GM21367 (cell line): ENCODE data around the gene GCC2.
"Not testable (repeated sequence)": the region's sequence is repeated elsewhere in the genome, so short reads cannot be mapped to it uniquely, and the experiment has no call there.

Source experiments
- ATAC-seq: cut with Tn5 transposase; IDR thresholded peaks from one replicate; pipeline ENCODE4 v1.9.1; 2021; ENCODE audit not compliant: unreplicated experiment

GCC2 gene

GRCh38 chr2:108512431-108512830 lies 63.4 kb downstream of the GCC2 start:
- ATAC-seq = not testable (repeated sequence)

DNA sequence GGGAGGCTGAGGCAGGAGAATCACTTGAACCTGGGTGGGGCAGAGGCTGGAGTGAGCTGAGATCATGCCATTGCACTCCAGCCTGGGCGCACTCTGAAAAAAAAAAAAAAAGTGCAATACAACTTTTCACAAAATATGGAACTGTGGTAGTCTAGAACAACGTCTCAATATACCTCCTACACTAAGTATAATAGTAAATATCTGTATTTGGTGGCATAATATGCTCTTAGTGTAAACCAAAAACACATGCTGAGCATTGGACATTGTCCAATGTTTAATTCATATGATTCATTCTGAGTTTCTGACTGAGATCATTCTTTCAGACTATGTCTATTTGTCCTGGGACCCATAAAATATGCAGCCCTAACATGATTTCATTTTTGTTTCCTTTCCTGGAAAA lies 65.5 kb downstream of the GCC2 start:
- not testable (repeated sequence) for ATAC-seq

- not testable (repeated sequence) for ATAC-seq
These were observed 75.7 kb downstream of the GCC2 start for GRCh38 chr2:108524688-108525087.

DNA sequence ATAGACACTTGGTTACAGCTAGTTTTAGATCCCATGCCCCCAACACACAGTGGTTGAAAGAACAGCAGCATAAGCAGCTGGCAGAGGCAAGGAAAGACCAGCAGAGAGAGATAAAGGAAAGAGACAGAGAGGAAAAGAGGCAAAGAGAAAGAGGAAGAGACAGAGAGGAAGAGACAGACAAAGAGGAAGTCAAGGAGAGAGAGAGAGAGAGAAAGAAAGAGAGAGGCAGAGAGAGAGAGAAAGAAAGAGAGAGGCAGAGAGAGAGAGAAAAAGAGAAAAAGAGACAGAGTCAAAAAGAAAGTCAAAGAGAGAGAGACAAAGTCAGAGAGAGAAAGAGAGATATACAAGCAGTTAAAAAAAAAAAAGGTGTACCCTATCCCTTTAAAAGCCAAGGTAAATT lies 76.3 kb downstream of the GCC2 start:
- ATAC-seq = not testable (repeated sequence)

- ATAC-seq = no peak
These were observed 82.7 kb downstream of the GCC2 start for GRCh38 chr2:108531674-108532055.

DNA sequence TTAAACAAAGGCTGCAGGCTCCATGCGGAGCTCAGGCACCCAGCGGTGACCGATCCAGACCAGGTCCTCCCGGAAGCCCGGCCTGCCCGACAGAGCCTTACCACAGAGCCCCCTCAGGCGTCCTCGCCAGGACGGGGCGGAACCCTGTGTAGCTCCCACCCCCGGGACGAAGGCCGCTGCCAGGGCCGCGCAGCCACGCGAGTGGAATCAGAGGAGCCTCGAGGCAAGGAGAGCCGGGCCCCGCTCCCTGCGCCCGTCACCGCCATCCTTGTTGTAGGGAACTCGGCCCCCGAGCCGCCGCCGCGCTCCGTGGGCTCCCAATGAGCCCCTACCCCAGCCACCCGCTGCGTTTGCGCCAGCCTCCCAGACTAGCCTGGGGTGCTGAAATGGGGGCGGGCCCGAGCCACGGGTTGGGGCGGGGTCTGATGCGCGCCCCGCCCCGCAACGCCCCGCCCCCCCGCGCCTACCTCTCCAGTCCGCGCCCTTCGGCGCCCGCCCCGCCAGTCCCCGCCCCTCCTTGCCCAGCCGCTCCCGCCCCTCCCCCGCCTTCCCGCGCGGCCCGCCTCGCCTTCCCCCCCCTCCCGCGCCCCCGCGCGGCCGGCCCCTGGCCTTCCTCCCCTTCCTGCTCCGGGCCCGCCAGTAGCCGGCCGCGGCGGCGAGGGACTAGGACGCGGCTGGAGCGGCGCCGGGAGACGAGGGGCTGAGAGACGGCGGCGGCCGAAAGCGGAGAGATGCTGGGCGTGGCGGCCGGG lies 85.0 kb downstream of the GCC2 start, which contains the start of gene LIMS1:
Gene LIMS1 (plus strand): TSS at position 639 of the 752 bp plus-strand sequence. CDS start 93 bp downstream, at position 732.
- ATAC-seq = peak; percentile 86

- peak; percentile 32 for ATAC-seq
These were observed 85.8 kb downstream of the GCC2 start for GRCh38 chr2:108534584-108535356.

DNA sequence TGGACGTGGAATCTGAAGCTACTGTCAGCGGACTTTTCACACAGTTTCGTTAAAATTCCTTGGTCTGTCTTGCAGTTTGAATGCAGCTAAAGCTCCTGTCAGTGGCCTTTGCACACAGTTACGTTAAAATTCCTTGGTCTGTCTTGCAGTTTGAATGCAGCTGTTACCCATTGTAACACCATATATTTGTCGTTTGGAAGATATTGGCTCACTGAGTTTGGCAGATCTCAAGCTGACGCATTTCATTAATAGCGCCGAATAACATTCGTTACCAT lies 86.3 kb downstream of the GCC2 start:
- ATAC-seq = no peak

DNA sequence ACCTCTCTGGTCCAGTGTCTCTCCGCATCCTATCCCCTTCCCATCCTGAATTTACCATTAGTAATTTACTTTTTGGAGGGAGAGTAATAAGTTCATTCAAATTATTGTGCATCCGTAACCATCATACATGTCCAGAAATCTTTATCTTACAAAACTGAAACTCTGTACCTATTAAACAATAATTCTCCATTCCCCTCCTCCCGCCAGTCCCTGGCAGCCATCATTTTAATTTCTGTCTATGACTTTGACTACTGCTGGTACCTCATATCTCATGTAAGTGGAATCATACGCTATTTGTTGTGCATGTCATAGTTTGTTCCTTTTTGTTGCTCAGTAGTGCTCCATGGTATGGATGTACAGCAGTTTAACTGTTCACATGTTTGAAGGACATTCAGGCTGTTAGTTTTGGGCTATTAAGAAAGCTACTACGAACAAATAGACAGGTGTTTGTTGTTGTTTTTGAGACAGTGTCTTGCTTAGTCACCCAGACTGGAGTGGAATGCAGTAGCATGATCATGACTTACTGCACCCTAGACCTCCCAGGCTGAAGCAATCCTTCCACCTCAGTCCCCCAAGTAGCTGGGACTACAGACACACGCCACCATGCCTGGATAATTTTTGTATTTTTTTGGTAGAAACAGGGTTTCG lies 87.3 kb downstream of the GCC2 start:
- ATAC-seq = no peak

DNA sequence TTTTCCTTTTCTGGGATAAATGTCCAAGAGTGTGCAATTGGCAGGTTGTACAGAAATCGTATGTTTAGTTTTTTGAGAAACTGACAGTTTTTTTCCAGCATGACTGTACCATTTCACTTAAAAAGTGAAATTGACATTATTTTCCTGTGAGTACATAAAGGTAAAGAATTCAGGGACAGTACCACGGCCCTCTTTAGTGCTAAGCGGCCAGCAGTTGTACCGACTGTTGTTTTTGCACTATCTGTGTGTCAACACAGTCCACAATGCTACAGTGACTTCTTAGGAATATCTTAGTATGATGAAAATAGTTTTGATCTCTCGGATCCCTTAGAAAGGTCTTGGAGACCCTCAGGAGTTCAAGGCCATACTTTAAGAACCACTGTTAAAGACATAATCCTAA lies 87.9 kb downstream of the GCC2 start:
- ATAC-seq = no peak

DNA sequence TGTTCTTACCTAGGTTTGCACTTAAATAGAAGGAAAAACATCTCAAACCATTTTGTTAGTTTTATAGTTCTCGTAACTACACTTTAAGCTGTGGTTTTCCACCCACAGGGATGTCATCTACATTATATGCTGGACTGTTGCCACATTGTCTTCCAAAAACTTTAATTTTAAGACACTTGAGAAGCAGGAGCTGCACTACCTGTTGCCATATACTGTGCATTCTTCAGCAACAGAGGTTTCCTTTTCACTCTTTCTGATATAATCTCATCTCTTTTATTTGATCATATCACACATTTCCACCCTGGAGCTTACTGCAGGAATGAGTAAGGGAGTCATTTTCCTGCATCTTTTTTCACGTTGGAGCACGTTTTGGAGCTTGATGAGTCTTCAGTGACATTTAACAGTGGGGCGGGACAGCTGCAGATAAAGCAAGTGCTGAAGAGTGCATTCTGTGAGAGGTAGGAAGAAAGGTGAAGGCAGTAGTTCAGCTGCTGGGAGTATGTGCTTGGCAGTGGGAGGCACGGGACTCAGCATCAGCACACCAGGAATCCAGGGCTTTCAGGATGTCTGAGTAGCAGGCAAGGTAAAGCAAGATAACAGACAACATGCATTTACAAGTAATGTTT lies 89.1 kb downstream of the GCC2 start:
- ATAC-seq = no peak

DNA sequence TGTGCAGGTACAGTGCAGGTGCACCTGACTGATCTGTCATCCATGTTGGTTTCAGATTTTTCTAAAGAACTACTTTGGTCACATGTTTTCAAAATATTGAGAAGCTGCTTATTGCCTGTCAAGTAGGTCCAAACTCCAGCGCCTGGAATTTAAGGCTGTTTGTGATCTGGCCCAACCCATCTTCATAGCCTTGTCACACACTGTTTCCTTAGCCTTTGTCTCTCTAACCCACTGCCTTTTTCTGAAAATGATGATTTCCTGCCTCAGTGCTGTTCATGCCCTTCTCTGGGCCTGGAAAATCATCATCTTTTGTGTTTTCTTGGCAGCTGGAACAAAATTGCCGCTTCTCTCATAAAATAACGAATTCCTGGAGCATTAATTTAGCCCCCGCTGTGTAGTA lies 92.4 kb downstream of the GCC2 start:
- no peak for ATAC-seq

GRCh38 chr2:108542071-108542470 lies 93.1 kb downstream of the GCC2 start:
- no peak for ATAC-seq

GRCh38 chr2:108547606-108548005 lies 98.6 kb downstream of the GCC2 start:
- ATAC-seq = no peak

DNA sequence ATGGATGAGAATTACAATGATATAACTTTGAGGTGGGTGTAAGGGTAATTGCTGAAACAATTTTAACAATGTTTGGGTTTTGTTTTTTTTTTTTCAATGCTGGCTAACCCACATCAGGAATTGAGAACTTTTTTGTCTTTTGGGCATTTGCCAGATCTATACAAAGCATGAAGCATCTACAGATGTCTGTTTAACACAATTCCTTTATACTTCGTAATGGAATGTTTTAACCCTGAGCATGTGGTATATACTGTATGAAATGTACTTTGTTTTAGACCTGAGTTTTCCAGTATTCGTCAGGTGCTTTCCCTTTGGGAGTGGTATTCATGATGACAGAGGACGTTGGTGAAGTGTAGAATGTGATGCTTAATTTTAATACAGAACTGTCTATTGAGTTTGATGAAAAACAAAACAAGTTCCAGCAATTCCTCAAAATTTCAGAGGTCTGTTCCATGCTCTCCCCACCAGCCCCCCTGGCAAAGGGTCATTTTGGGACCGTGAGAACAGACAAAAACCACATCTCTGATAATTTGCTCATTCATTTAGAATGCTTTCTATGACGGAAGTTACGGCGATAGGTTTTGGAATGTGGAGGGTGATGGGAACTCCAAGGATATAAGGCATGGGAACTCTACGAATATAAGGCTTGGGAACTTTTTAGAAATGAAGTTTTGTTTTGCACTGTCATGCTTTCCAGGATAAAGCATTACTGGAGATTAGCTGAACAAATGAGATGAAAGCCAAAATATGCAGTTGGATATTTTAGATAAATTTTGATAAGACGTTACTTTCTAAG lies 99.4 kb downstream of the GCC2 start:
- ATAC-seq = no peak

DNA sequence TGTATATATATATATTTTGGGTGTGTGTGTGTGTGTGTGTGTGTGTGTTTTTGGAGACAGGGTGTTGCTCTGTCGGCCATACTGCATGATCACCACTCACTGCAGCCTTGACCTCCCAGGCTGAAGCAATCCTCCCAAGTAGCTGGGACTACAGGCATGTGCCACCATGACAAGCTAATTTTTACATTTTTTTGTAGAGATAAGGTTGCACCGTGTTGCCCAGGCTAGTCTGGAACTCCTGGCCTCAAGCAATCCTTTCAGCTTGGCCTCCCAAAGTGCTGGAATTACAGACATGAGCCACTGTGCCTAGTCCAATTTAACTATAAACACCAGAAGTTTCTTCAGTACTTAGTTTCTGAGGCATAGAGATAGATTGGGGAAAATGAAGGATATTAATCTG lies 103.6 kb downstream of the GCC2 start:
- ATAC-seq = no peak

- ATAC-seq = no peak
These were observed 104.4 kb downstream of the GCC2 start for GRCh38 chr2:108553209-108553919.

- ATAC-seq = no peak
These were observed 105.5 kb downstream of the GCC2 start for GRCh38 chr2:108554528-108554927.

- ATAC-seq = no peak
These were observed 106.6 kb downstream of the GCC2 start for GRCh38 chr2:108555572-108555971.

GRCh38 chr2:108556581-108556980 lies 107.6 kb downstream of the GCC2 start:
- not testable (repeated sequence) for ATAC-seq
